MM.1S (cell line): ENCODE data around the gene GIPC3.

Experiments
- DNase-seq: peaks from one replicate; pipeline ENCODE4 v3.0.0-alpha.2; 2015
- H2AFZ ChIP-seq: fragments of 300-600 bp; sonication (generic); 2 replicates; pipeline ENCODE4 v1.6.0; 2016; ENCODE audit warnings: antibody characterized with exemption, low read length
- H3F3A ChIP-seq: fragments of 300-600 bp; sonication (generic); 2 replicates; pipeline ENCODE4 v1.6.1; 2016; ENCODE audit warnings: mild to moderate bottlenecking, antibody characterized with exemption, low read length, moderate library complexity, mixed read lengths; ENCODE audit not compliant: insufficient read depth
- H3K27ac ChIP-seq: fragments of 300-600 bp; sonication (generic); 2 replicates; pipeline ENCODE4 v1.5.1; 2016; ENCODE audit warnings: mild to moderate bottlenecking, low read length
- H3K27me3 ChIP-seq: fragments of 300-600 bp; sonication (generic); replicated peaks from 2 replicates; pipeline ENCODE4 v1.6.0; 2016; ENCODE audit warnings: low read length; ENCODE audit not compliant: insufficient read depth
- H3K36me3 ChIP-seq: fragments of 300-600 bp; sonication (generic); replicated peaks from 2 replicates; pipeline ENCODE4 v1.6.1; 2016; ENCODE audit warnings: mild to moderate bottlenecking, low read length, mixed read lengths; ENCODE audit not compliant: insufficient read depth
- H3K4me1 ChIP-seq: fragments of 300-600 bp; sonication (generic); 2 replicates; pipeline ENCODE4 v1.6.1; 2016; ENCODE audit warnings: low read length, mixed read lengths
- H3K4me2 ChIP-seq: fragments of 300-600 bp; sonication (generic); 2 replicates; pipeline ENCODE4 v1.6.0; 2016; ENCODE audit warnings: low read depth, low read length
- H3K4me3 ChIP-seq: fragments of 300-600 bp; sonication (generic); 2 replicates; pipeline ENCODE4 v1.5.1; 2016; ENCODE audit warnings: low read length, mixed read lengths
- H3K79me2 ChIP-seq: fragments of 300-600 bp; sonication (generic); 2 replicates; pipeline ENCODE4 v1.6.1; 2016; ENCODE audit warnings: mixed run types, low read length, mixed read lengths
- H3K9ac ChIP-seq: fragments of 300-600 bp; sonication (generic); 2 replicates; pipeline ENCODE4 v1.6.1; 2016; ENCODE audit warnings: low read length, mixed read lengths
- H3K9me2 ChIP-seq: fragments of 300-600 bp; sonication (generic); replicated peaks from 2 replicates; pipeline ENCODE4 v1.6.1; 2016; ENCODE audit warnings: mild to moderate bottlenecking, low read length, mixed read lengths; ENCODE audit not compliant: insufficient read depth
- H3K9me3 ChIP-seq: fragments of 300-600 bp; sonication (generic); replicated peaks from 2 replicates; pipeline ENCODE4 v1.6.1; 2016; ENCODE audit warnings: mild to moderate bottlenecking, low read length, mixed read lengths; ENCODE audit not compliant: insufficient read depth
- H4K20me1 ChIP-seq: fragments of 300-600 bp; sonication (generic); 2 replicates; pipeline ENCODE4 v1.6.1; 2016; ENCODE audit warnings: mild to moderate bottlenecking, low read length, moderate library complexity, mixed read lengths; ENCODE audit not compliant: insufficient read depth
- EZH2 ChIP-seq: fragments of 300-600 bp; sonication (generic); optimal IDR thresholded peaks from 2 replicates; pipeline ENCODE3; 2017; ENCODE audit warnings: low read depth, mild to moderate bottlenecking, antibody characterized with exemption, low read length, mixed read lengths
- EZH2phosphoT487 ChIP-seq: fragments of 300-600 bp; sonication (generic); IDR thresholded peaks from 2 replicates; pipeline ENCODE4 v1.6.1; 2018; ENCODE audit warnings: antibody characterized with exemption, low read length
- TF ChIP-seq, protein P1 (sequence below): fragments of 300-600 bp; sonication (generic); IDR thresholded peaks from 2 replicates; pipeline ENCODE4 v1.5.1; 2016; ENCODE audit warnings: antibody characterized with exemption, low read length, mixed read lengths

Gene GIPC3

DNA sequence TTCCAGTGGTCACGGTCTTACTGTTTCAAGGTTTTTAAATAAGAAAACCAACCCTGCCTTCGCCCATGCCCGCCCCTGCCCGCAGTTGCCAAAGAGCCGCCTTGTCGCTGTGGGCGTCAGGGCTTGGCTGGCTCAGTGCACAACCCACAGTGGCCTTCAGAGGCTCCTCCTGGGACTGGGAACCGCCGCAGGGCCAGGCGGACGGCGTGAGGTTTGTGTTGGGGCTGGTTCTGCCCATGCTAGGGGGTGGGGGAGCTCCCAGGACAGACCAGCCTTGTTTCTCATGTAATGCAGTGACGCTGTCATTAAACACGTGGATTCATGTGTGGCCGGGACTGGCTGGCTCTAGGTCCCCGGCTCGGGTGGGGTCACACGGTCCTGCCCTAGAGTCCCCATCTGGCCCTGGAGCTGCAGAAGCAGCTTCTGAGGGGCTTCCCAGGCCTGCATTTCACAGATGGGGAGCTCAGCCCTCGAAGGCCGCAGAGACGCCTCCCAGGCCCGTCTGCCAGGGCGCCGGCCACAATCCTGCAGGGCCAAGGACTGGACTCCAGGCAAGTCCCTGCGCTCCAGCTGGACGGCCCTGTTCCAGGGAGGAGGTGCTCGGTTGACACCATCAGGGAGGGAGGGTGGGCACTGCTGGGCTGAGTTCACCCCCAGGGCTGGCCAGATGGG lies 48.7 kb upstream of the GIPC3 start:
- no peaks in the 10 kb centered on the region for H3K9me3 ChIP-seq

DNA sequence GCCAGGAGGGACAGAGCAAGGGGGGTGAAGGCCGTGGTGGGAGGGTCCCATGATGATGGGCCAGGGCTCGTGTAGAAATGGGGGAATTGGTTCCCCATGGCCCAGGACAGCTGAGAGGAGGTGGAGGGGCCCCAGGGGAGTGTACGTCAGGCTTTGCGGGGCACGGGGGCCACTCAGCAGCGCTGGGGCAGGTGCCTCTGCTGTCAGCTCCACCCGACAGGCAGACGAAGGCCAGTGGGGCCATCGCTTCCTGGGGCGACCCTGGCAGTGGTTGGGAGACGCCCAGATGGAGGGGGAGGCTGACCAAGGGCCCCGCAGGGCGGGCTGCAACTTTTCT lies 48.2 kb upstream of the GIPC3 start:
- no peak for DNase-seq
- Histone ChIP-seq H2AFZ (no peak overlapping the region), H3K27me3 (no peaks in the 10 kb centered on the region), H3K9me2 (no peaks in the 10 kb centered on the region), H3K9me3 (no peaks in the 10 kb centered on the region), H3K36me3 (no peaks in the 10 kb centered on the region), H3K4me1 (no peaks in the 10 kb centered on the region), H3K79me2 (no peaks in the 10 kb centered on the region), H3K9ac (no peak overlapping the region), H4K20me1 (no peaks in the 10 kb centered on the region), H3K27ac (no peak overlapping the region), H3F3A (peaks cover under 1% of the 10 kb centered on the region; the same call in 1 of the 2 replicates), H3K4me2 (no peak overlapping the region), H3K4me3 (no peak overlapping the region)
- TF ChIP-seq, protein P1, sequence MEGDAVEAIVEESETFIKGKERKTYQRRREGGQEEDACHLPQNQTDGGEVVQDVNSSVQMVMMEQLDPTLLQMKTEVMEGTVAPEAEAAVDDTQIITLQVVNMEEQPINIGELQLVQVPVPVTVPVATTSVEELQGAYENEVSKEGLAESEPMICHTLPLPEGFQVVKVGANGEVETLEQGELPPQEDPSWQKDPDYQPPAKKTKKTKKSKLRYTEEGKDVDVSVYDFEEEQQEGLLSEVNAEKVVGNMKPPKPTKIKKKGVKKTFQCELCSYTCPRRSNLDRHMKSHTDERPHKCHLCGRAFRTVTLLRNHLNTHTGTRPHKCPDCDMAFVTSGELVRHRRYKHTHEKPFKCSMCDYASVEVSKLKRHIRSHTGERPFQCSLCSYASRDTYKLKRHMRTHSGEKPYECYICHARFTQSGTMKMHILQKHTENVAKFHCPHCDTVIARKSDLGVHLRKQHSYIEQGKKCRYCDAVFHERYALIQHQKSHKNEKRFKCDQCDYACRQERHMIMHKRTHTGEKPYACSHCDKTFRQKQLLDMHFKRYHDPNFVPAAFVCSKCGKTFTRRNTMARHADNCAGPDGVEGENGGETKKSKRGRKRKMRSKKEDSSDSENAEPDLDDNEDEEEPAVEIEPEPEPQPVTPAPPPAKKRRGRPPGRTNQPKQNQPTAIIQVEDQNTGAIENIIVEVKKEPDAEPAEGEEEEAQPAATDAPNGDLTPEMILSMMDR, result no peak
- TF ChIP-seq EZH2phosphoT487 (no peak), EZH2 (no peak)

More for the DNA sequence above, 48.7 kb upstream of the GIPC3 start:
- no peaks in the 10 kb centered on the region for H3F3A ChIP-seq
- H3K4me1 ChIP-seq, result no peaks in the 10 kb centered on the region
- no peaks in the 10 kb centered on the region for H3K9me2 ChIP-seq
- no peak for TF ChIP-seq EZH2phosphoT487
- TF ChIP-seq, protein P1, result no peak
- no peak for TF ChIP-seq EZH2
- no peak overlapping the region for H3K27ac ChIP-seq
- no peak overlapping the region for H3K4me3 ChIP-seq
- H4K20me1 ChIP-seq, result no peaks in the 10 kb centered on the region
- no peak for DNase-seq
- no peak overlapping the region for H3K4me2 ChIP-seq
- no peaks in the 10 kb centered on the region for H3K27me3 ChIP-seq
- no peaks in the 10 kb centered on the region for H3K36me3 ChIP-seq
- H2AFZ ChIP-seq, result no peak overlapping the region
- no peak overlapping the region for H3K9ac ChIP-seq
- H3K79me2 ChIP-seq, result no peaks in the 10 kb centered on the region

DNA sequence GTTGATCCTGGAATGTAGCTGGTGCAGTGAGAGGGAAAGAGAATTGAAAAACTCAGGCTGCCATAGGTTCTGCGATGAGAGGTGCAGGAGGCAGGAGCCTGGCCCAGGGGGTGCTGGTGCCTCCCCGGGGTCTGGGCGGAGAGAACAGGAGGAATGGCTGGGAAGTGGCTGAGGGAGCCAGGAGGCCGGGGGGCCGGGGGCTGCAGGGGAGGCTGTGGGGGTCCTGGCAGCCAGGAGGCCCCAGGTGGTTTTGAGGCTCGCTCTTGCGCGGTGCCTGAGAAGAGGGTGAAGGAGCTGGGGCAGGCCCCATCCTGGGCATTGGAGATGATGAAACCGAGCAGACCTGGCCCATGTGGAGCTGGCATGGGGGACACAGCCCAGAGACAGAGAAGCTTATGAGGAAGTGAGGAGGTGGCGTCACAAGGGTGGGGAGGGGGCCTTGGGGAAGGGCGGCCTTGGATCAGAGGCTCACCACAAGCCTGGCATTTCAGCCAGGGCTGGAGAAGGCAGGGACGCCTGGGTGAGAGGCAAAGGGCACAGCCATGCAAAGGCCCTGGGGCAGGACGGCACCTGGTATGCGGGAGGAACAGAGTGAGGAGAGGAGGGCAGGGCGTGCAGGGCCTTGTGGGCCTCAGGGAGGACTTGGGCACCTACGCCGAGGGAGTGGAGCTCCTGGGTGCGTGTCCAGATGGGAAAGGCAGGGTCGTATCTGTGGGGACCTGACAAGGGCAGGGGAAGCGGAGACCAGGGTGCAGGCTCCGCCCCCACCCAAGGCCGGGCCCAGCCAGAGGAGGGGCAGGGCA lies 47.6 kb upstream of the GIPC3 start:
- no peak for DNase-seq
- H2AFZ ChIP-seq, result no peak overlapping the region
- H3K36me3 ChIP-seq, result no peaks in the 10 kb centered on the region
- H3K9me2 ChIP-seq, result no peaks in the 10 kb centered on the region
- no peak overlapping the region for H3K27ac ChIP-seq
- no peaks in the 10 kb centered on the region for H3K27me3 ChIP-seq
- H3F3A ChIP-seq, result peaks cover 4% of the 10 kb centered on the region; the same call in 1 of the 2 replicates
- H3K4me3 ChIP-seq, result no peak overlapping the region
- no peak for TF ChIP-seq EZH2phosphoT487
- no peak for TF ChIP-seq EZH2
- TF ChIP-seq, protein P1, result no peak
- H3K4me1 ChIP-seq, result no peaks in the 10 kb centered on the region
- no peaks in the 10 kb centered on the region for H3K9me3 ChIP-seq
- no peak overlapping the region for H3K9ac ChIP-seq
- H4K20me1 ChIP-seq, result no peaks in the 10 kb centered on the region
- no peaks in the 10 kb centered on the region for H3K79me2 ChIP-seq
- no peak overlapping the region for H3K4me2 ChIP-seq
